H1 (cell line): ENCODE results near the gene EEF1A2. TPM values are rescaled to one million over a fixed set of nuclear protein-coding genes. Genes with fewer than 3 reads are reported as not detected.

Experiments used
- EP300 ChIP-seq, 2 experiments: IDR thresholded peaks; 1 replicate in 1 of 2; 2 replicates in 1 of 2; pipeline ENCODE4 v1.6.1; 2011 to 2012; ENCODE audit warnings: low read depth in 2 of 2, low read length in 2 of 2, mild to moderate bottlenecking in 2 of 2, borderline replicate concordance in 1 of 2, inconsistent platforms in 1 of 2, moderate library complexity in 1 of 2
- NRF1 ChIP-seq: IDR thresholded peaks from 2 replicates; pipeline ENCODE4 v1.6.1; 2011; ENCODE audit warnings: mild to moderate bottlenecking, low read depth, low read length, improper control_type of control experiment
- POLR2A ChIP-seq, 2 experiments: IDR thresholded peaks; 1 replicate in 1 of 2; 2 replicates in 1 of 2; pipeline ENCODE4 v1.6.1; 2011; ENCODE audit warnings: low read depth in 2 of 2, low read length in 2 of 2, mild to moderate bottlenecking in 2 of 2; ENCODE audit errors: control extremely low read depth in 1 of 2
- RAD21 ChIP-seq, 2 experiments: IDR thresholded peaks in 1 of 2; conservative IDR thresholded peaks in 1 of 2; 2 replicates each; pipeline ENCODE4 v1.6.1; 2011; ENCODE audit warnings: low read depth in 2 of 2, low read length in 2 of 2, improper control_type of control experiment in 1 of 2, inconsistent platforms in 1 of 2, mild to moderate bottlenecking in 1 of 2, moderate library complexity in 1 of 2
- RBBP5 ChIP-seq: IDR thresholded peaks from 2 replicates; pipeline ENCODE4 v1.7.1; 2012; ENCODE audit warnings: low read depth, mild to moderate bottlenecking, inconsistent platforms, low read length, moderate library complexity, borderline replicate concordance
- RFX5 ChIP-seq: IDR thresholded peaks from 2 replicates; pipeline ENCODE4 v1.6.1; 2011; ENCODE audit warnings: low read depth, low read length, improper control_type of control experiment, borderline replicate concordance
- RNF2 ChIP-seq: fragments of 200-900, 300-1000 bp; sonication (generic); IDR thresholded peaks from 2 replicates; pipeline ENCODE4 v1.7.1; 2016; ENCODE audit warnings: borderline replicate concordance, low read depth, mild to moderate bottlenecking, antibody characterized with exemption, low read length; ENCODE audit not compliant: poor library complexity, severe bottlenecking; ENCODE audit errors: missing control alignments
- RXRA ChIP-seq: IDR thresholded peaks from 2 replicates; pipeline ENCODE4 v1.6.1; 2011; ENCODE audit warnings: low read depth, mild to moderate bottlenecking, low read length, moderate library complexity; ENCODE audit not compliant: insufficient read depth
- SIX5 ChIP-seq: IDR thresholded peaks from 2 replicates; pipeline ENCODE4 v1.6.1; 2011; ENCODE audit warnings: mild to moderate bottlenecking, low read depth, low read length
- SRF ChIP-seq: IDR thresholded peaks from 2 replicates; pipeline ENCODE4 v1.6.1; 2011; ENCODE audit warnings: mild to moderate bottlenecking, low read depth, low read length, moderate library complexity
- TEAD4 ChIP-seq: IDR thresholded peaks from 2 replicates; pipeline ENCODE4 v1.6.1; 2012; ENCODE audit warnings: low read depth, low read length, inconsistent platforms, mixed read lengths
- polyA plus RNA-seq, 7 experiments: library from polyadenylated mRNA; depleted of rRNA in 3 of 7; stranded (reverse) in 5 of 7; unstranded in 2 of 7; fragments of >200 nt in 5 of 7; fragments of 200-250 nt in 2 of 7; gene quantifications; 1 replicate in 5 of 7; 2 replicates in 1 of 7; 4 replicates in 1 of 7; pipeline versions ENCODE4 v1.2.1 to v1.2.3, GENCODE V29; 2011 to 2013; ENCODE audit warnings: missing spikeins in 2 of 7, mixed read lengths in 2 of 7
- total RNA-seq: library from RNA; stranded (reverse); fragmentation: NEBNext Ultra II Directional; extraction: Animal tissue kit (Norgen Biotek cat#: 25700); gene quantifications from 2 replicates; pipeline ENCODE4 v1.2.1, GENCODE V29; 2021

Gene EEF1A2
- total and polyA plus RNA-seq, 2 of the 8 experiments (the other 6 are each of a cell fraction or from before 2014, with no cell fraction given): 7.4 to 25.8 TPM

DNA sequence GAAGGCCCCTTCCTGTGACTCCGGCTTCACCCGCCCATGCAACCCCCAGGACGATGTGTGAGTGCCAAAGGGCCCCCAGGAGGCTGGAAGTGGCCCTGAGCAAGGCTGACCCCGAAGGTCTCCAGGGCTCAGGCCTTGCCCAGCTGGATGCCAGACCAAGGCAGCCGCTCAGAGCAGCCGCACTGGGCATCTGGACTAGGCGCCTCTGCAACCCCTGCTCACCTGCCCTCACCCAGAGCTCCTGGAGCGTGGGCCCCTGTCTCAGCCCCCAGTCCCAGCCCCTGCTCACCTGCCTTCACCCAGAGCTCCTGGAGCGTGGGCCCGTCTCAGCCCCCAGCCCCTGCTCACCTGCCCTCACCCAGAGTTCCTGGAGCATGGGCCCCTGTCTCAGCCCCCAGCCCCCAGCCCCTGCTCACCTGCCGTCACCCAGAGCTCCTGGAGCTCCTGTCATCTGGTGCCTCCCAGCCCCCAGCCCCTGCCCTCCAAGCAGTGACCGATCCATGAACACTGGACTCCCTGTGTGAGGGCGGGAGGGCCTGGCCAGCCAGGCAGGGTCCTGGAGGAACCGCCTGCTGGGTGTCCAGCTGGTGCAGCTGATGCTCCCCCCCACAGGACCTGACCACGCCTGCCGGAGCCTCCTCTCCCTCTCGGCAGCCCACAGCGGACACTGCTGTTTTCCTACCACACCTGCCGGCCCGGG, 47.5 kb upstream of the EEF1A2 start (continued):
- TF ChIP-seq SRF (no peak), EP300 (IDR thresholded peaks at IDR 0.05; ENCODE audit: borderline replicate concordance in 1 of 2, low read depth in 2 of 2, low read length in 2 of 2) (no peak), RBBP5 (no peak), SIX5 (no peak), TEAD4 (no peak), RFX5 (no peak), RNF2 (no peak), RAD21 (IDR thresholded peaks at IDR 0.05 in 1 of 2, conservative IDR thresholded peaks at IDR 0.05 in 1 of 2; ENCODE audit: low read depth in 2 of 2, low read length in 2 of 2) (no peak), RXRA (no peak), POLR2A (IDR thresholded peaks at IDR 0.05; ENCODE audit: control extremely low read depth in 1 of 2, low read depth in 2 of 2, low read length in 2 of 2) (no peak), NRF1 (no peak)
